Mammary epithelial cell (primary cell): ENCODE measurements around the gene SIL1.

Experiments used
- EZH2 ChIP-seq: IDR thresholded peaks from 2 replicates; pipeline ENCODE4 v1.6.1; 2012; ENCODE audit warnings: low read length, inconsistent platforms, borderline replicate concordance
- TF ChIP-seq, protein P1 (sequence below), 2 donors: IDR thresholded peaks in 1 of 2; conservative IDR thresholded peaks in 1 of 2; 2 replicates each; pipeline ENCODE4 v1.5.1; 2011 to 2012; ENCODE audit warnings: inconsistent platforms in 2 of 2, low read length in 2 of 2, mild to moderate bottlenecking in 2 of 2, control low read depth in 1 of 2, low read depth in 1 of 2; ENCODE audit not compliant: insufficient read depth in 1 of 2; ENCODE audit errors: extremely low read depth in 1 of 2

DNA sequence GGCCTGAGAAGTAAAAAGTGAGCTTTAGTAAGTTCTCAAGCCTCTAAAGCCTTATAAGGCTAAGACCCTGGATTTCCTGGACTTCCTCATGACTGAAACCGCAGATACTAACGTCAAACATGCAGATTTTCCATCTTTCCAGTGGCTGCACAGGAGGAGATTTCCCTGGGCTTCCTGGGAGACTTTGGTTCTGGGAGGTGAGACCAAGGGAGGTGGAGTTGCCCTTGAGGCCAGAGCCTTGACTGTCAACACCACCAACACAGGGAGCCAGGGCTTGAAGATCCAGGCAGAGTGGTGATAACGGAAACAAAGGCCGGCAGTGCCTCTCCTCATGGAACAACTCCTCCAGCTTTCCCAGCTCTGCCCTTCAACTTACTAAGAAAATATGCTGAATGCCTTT lies 178.3 kb downstream of the SIL1 start:
- TF ChIP-seq, protein P1, sequence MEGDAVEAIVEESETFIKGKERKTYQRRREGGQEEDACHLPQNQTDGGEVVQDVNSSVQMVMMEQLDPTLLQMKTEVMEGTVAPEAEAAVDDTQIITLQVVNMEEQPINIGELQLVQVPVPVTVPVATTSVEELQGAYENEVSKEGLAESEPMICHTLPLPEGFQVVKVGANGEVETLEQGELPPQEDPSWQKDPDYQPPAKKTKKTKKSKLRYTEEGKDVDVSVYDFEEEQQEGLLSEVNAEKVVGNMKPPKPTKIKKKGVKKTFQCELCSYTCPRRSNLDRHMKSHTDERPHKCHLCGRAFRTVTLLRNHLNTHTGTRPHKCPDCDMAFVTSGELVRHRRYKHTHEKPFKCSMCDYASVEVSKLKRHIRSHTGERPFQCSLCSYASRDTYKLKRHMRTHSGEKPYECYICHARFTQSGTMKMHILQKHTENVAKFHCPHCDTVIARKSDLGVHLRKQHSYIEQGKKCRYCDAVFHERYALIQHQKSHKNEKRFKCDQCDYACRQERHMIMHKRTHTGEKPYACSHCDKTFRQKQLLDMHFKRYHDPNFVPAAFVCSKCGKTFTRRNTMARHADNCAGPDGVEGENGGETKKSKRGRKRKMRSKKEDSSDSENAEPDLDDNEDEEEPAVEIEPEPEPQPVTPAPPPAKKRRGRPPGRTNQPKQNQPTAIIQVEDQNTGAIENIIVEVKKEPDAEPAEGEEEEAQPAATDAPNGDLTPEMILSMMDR (conservative IDR thresholded peaks at IDR 0.05 in 1 of 2, IDR thresholded peaks at IDR 0.05 in 1 of 2; ENCODE audit: extremely low read depth in 1 of 2, insufficient read depth in 1 of 2, low read depth in 1 of 2, low read length in 2 of 2): no peak
- no peak for TF ChIP-seq EZH2
